ENCODE data around the gene ZNF485. TPM values are rescaled to one million over a fixed set of nuclear protein-coding genes. Genes with fewer than 3 reads are reported as not detected.
A peak's percentile ranks its signal among the peaks of the same experiment; 100 is the strongest.
"Not testable (repeated sequence)": the region's sequence is repeated elsewhere in the genome, so short reads cannot be mapped to it uniquely, and the experiment has no call there.

ZNF485 gene
- total and polyA plus RNA-seq, 5 donors from 2014 or later = 1.4 to 6.9 (median 2.5) TPM

GRCh38 chr10:43627942-43628341 is 21.7 kb downstream of the ZNF485 start:
- no peaks in the 10 kb centered on the region for H3K4me1 ChIP-seq (ENCODE audit: control insufficient read depth, insufficient read depth, low read length, poor library complexity, severe bottlenecking)
- H3K27ac Mint-ChIP-seq = no peak overlapping the region
- no peak overlapping the region for H3K27ac ChIP-seq (ENCODE audit: insufficient read depth, low read length, poor library complexity, severe bottlenecking)
- H3K4me3 Mint-ChIP-seq = no peak overlapping the region
- H3K27me3 ChIP-seq (ENCODE audit: control insufficient read depth, insufficient read depth, low read length) = no peaks in the 10 kb centered on the region
- H3K27me3 Mint-ChIP-seq = peaks cover 4% of the 10 kb centered on the region
- no peaks in the 10 kb centered on the region for H3K36me3 ChIP-seq (ENCODE audit: control insufficient read depth, insufficient read depth, low read length)
- ATAC-seq (ENCODE audit: low read depth in 2 of 2) (no peak), DNase-seq (no peak)
- no peaks in the 10 kb centered on the region for H3K9me3 ChIP-seq (ENCODE audit: control insufficient read depth in 2 of 2, low read length in 2 of 2)
- H3K4me3 ChIP-seq (ENCODE audit: low read depth, low read length) = no peak overlapping the region
- peaks cover 0 to 6% (median 0%) of the 10 kb centered on the region in 7 donors for H3K9me3 Mint-ChIP-seq
- H3K36me3 Mint-ChIP-seq = peaks cover 4% of the 10 kb centered on the region
- H3K4me1 Mint-ChIP-seq = peaks cover 3 to 11% (median 6%) of the 10 kb centered on the region in 4 donors

GRCh38 chr10:43628956-43629355 is 22.7 kb downstream of the ZNF485 start:
- Mint-ChIP-seq H3K36me3 (no peaks in the 10 kb centered on the region), H3K27me3 (peaks cover 4% of the 10 kb centered on the region), H3K9me3 (peaks cover 0 to 9% (median 5%) of the 10 kb centered on the region in 7 donors), H3K27ac (no peak overlapping the region), H3K4me1 (peaks cover 0 to 1% (median under 1%) of the 10 kb centered on the region in 4 donors), H3K4me3 (no peak overlapping the region)
- H3K27me3 ChIP-seq (ENCODE audit: control insufficient read depth, insufficient read depth, low read length) = no peaks in the 10 kb centered on the region
- DNase-seq (no peak), ATAC-seq (ENCODE audit: low read depth in 2 of 2) (no peak)
- no peak overlapping the region for H3K4me3 ChIP-seq (ENCODE audit: low read depth, low read length)
- no peak overlapping the region for H3K27ac ChIP-seq (ENCODE audit: insufficient read depth, low read length, poor library complexity, severe bottlenecking)
- no peaks in the 10 kb centered on the region for H3K9me3 ChIP-seq (ENCODE audit: control insufficient read depth in 2 of 2, low read length in 2 of 2)
- H3K36me3 ChIP-seq (ENCODE audit: control insufficient read depth, insufficient read depth, low read length) = no peaks in the 10 kb centered on the region
- no peaks in the 10 kb centered on the region for H3K4me1 ChIP-seq (ENCODE audit: control insufficient read depth, insufficient read depth, low read length, poor library complexity, severe bottlenecking)

- ATAC-seq (ENCODE audit: low read depth in 2 of 2); H3K27me3 Mint-ChIP-seq; H3K4me3 ChIP-seq (ENCODE audit: low read depth, low read length); H3K27ac Mint-ChIP-seq; H3K27me3 ChIP-seq (ENCODE audit: control insufficient read depth, insufficient read depth, low read length); H3K36me3 Mint-ChIP-seq; H3K4me3 Mint-ChIP-seq; H3K4me1 ChIP-seq (ENCODE audit: control insufficient read depth, insufficient read depth, low read length, poor library complexity, severe bottlenecking); H3K36me3 ChIP-seq (ENCODE audit: control insufficient read depth, insufficient read depth, low read length); DNase-seq; H3K4me1 Mint-ChIP-seq; H3K27ac ChIP-seq (ENCODE audit: insufficient read depth, low read length, poor library complexity, severe bottlenecking): not testable (repeated sequence)
- peaks cover 6 to 54% (median 12%) of the 10 kb centered on the region in 7 donors for H3K9me3 Mint-ChIP-seq
- H3K9me3 ChIP-seq (ENCODE audit: control insufficient read depth in 2 of 2, low read length in 2 of 2) = peaks cover 12 to 17% of the 10 kb centered on the region in 2 experiments
These were observed 29.6 kb downstream of the ZNF485 start for GRCh38 chr10:43635816-43636215.

- Histone ChIP-seq H3K27me3 (ENCODE audit: control insufficient read depth, insufficient read depth, low read length) (no peaks in the 10 kb centered on the region), H3K4me3 (ENCODE audit: low read depth, low read length) (no peak overlapping the region), H3K4me1 (ENCODE audit: control insufficient read depth, insufficient read depth, low read length, poor library complexity, severe bottlenecking) (no peaks in the 10 kb centered on the region), H3K36me3 (ENCODE audit: control insufficient read depth, insufficient read depth, low read length) (peaks cover 26% of the 10 kb centered on the region), H3K27ac (ENCODE audit: insufficient read depth, low read length, poor library complexity, severe bottlenecking) (no peak overlapping the region), H3K9me3 (ENCODE audit: control insufficient read depth in 2 of 2, low read length in 2 of 2) (peaks cover 58 to 59% of the 10 kb centered on the region in 2 experiments)
- Mint-ChIP-seq H3K9me3 (peaks cover 2 to 57% (median 13%) of the 10 kb centered on the region in 7 donors), H3K4me1 (no peaks in the 10 kb centered on the region), H3K27ac (no peak overlapping the region), H3K36me3 (peaks cover 23% of the 10 kb centered on the region), H3K4me3 (no peak overlapping the region), H3K27me3 (peaks cover 4% of the 10 kb centered on the region)
- no peak for DNase-seq
- ATAC-seq (ENCODE audit: low read depth in 2 of 2) = no peak
These were observed 34.4 kb downstream of the ZNF485 start for GRCh38 chr10:43640603-43641002.

GRCh38 chr10:43644252-43644651 is 38.0 kb downstream of the ZNF485 start:
- no peak for ATAC-seq (ENCODE audit: low read depth in 2 of 2)
- Mint-ChIP-seq H3K4me1 (peaks cover 7 to 17% (median 12%) of the 10 kb centered on the region in 4 donors), H3K27ac (no peak overlapping the region), H3K9me3 (peaks cover 0 to 57% (median 17%) of the 10 kb centered on the region in 7 donors), H3K27me3 (no peaks in the 10 kb centered on the region), H3K36me3 (peaks cover 34% of the 10 kb centered on the region), H3K4me3 (no peak overlapping the region)
- H3K27me3 ChIP-seq (ENCODE audit: control insufficient read depth, insufficient read depth, low read length) = no peaks in the 10 kb centered on the region
- peaks cover 8% of the 10 kb centered on the region for H3K4me1 ChIP-seq (ENCODE audit: control insufficient read depth, insufficient read depth, low read length, poor library complexity, severe bottlenecking)
- H3K9me3 ChIP-seq (ENCODE audit: control insufficient read depth in 2 of 2, low read length in 2 of 2) = peaks cover 61 to 62% of the 10 kb centered on the region in 2 experiments
- DNase-seq = peak in 1 of 3 donors; percentile 17
- peaks cover 35% of the 10 kb centered on the region for H3K36me3 ChIP-seq (ENCODE audit: control insufficient read depth, insufficient read depth, low read length)
- no peak overlapping the region for H3K4me3 ChIP-seq (ENCODE audit: low read depth, low read length)
- H3K27ac ChIP-seq (ENCODE audit: insufficient read depth, low read length, poor library complexity, severe bottlenecking) = no peak overlapping the region

GRCh38 chr10:43645866-43646265 is 39.6 kb downstream of the ZNF485 start:
- Histone ChIP-seq H3K27me3 (ENCODE audit: control insufficient read depth, insufficient read depth, low read length) (no peaks in the 10 kb centered on the region), H3K4me1 (ENCODE audit: control insufficient read depth, insufficient read depth, low read length, poor library complexity, severe bottlenecking) (peaks cover 8% of the 10 kb centered on the region), H3K9me3 (ENCODE audit: control insufficient read depth in 2 of 2, low read length in 2 of 2) (peaks cover 56 to 58% of the 10 kb centered on the region in 2 experiments), H3K27ac (ENCODE audit: insufficient read depth, low read length, poor library complexity, severe bottlenecking) (no peak overlapping the region), H3K4me3 (ENCODE audit: low read depth, low read length) (no peak overlapping the region), H3K36me3 (ENCODE audit: control insufficient read depth, insufficient read depth, low read length) (peaks cover 35% of the 10 kb centered on the region)
- Mint-ChIP-seq H3K36me3 (peaks cover 34% of the 10 kb centered on the region), H3K9me3 (peaks cover 0 to 50% (median 20%) of the 10 kb centered on the region in 7 donors), H3K27me3 (no peaks in the 10 kb centered on the region), H3K4me3 (peak overlapping the region in 3 of 4 donors; percentile 38 to 82 (median 39)), H3K4me1 (peaks cover 7 to 22% (median 13%) of the 10 kb centered on the region in 4 donors), H3K27ac (peak overlapping the region in 1 of 3 donors; percentile 70)
- no peak for DNase-seq
- ATAC-seq (ENCODE audit: low read depth in 2 of 2) = no peak

- ATAC-seq (ENCODE audit: low read depth in 2 of 2) = no peak
- peaks cover 8% of the 10 kb centered on the region for H3K4me1 ChIP-seq (ENCODE audit: control insufficient read depth, insufficient read depth, low read length, poor library complexity, severe bottlenecking)
- Mint-ChIP-seq H3K4me1 (peaks cover 7 to 22% (median 13%) of the 10 kb centered on the region in 4 donors), H3K27me3 (peaks cover 9% of the 10 kb centered on the region), H3K36me3 (peaks cover 34% of the 10 kb centered on the region), H3K9me3 (peaks cover 0 to 44% (median 20%) of the 10 kb centered on the region in 7 donors), H3K4me3 (peak overlapping the region; percentile 82 to 96 (median 93)), H3K27ac (peak overlapping the region in 2 of 3 donors; percentile 90 to 94)
- no peak for DNase-seq
- H3K36me3 ChIP-seq (ENCODE audit: control insufficient read depth, insufficient read depth, low read length) = peaks cover 35% of the 10 kb centered on the region
- peaks cover 42 to 43% of the 10 kb centered on the region in 2 experiments for H3K9me3 ChIP-seq (ENCODE audit: control insufficient read depth in 2 of 2, low read length in 2 of 2)
- peak overlapping the region; percentile 74 for H3K4me3 ChIP-seq (ENCODE audit: low read depth, low read length)
- peaks cover 6% of the 10 kb centered on the region for H3K27me3 ChIP-seq (ENCODE audit: control insufficient read depth, insufficient read depth, low read length)
- no peak overlapping the region for H3K27ac ChIP-seq (ENCODE audit: insufficient read depth, low read length, poor library complexity, severe bottlenecking)
These were observed 41.3 kb downstream of the ZNF485 start for GRCh38 chr10:43647576-43647975.

- peaks cover 37 to 38% of the 10 kb centered on the region in 2 experiments for H3K9me3 ChIP-seq (ENCODE audit: control insufficient read depth in 2 of 2, low read length in 2 of 2)
- H3K27ac Mint-ChIP-seq = peak overlapping the region; percentile 87 to 94 (median 90)
- peaks cover 12% of the 10 kb centered on the region for H3K27me3 Mint-ChIP-seq
- peaks cover 7 to 22% (median 13%) of the 10 kb centered on the region in 4 donors for H3K4me1 Mint-ChIP-seq
- peaks cover 33% of the 10 kb centered on the region for H3K36me3 ChIP-seq (ENCODE audit: control insufficient read depth, insufficient read depth, low read length)
- H3K4me3 ChIP-seq (ENCODE audit: low read depth, low read length) = peak overlapping the region; percentile 74
- DNase-seq = no peak
- H3K27ac ChIP-seq (ENCODE audit: insufficient read depth, low read length, poor library complexity, severe bottlenecking) = peak overlapping the region; percentile 74
- peaks cover 0 to 41% (median 20%) of the 10 kb centered on the region in 7 donors for H3K9me3 Mint-ChIP-seq
- peaks cover 8% of the 10 kb centered on the region for H3K4me1 ChIP-seq (ENCODE audit: control insufficient read depth, insufficient read depth, low read length, poor library complexity, severe bottlenecking)
- peaks cover 30% of the 10 kb centered on the region for H3K36me3 Mint-ChIP-seq
- no peak for ATAC-seq (ENCODE audit: low read depth in 2 of 2)
- peaks cover 6% of the 10 kb centered on the region for H3K27me3 ChIP-seq (ENCODE audit: control insufficient read depth, insufficient read depth, low read length)
- peak overlapping the region; percentile 82 to 96 (median 93) for H3K4me3 Mint-ChIP-seq
These were observed 41.8 kb downstream of the ZNF485 start for GRCh38 chr10:43648095-43648397.
